ENCODE measurements around the gene RAPGEF5.
"Not testable (repeated sequence)": the region's sequence is repeated elsewhere in the genome, so short reads cannot be mapped to it uniquely, and the experiment has no call there.

RAPGEF5 gene

GRCh38 chr7:22082553-22082885 lies 274.4 kb downstream of the RAPGEF5 start:
- no peak for DNase-seq (ENCODE audit: low spot score)

- DNase-seq (ENCODE audit: low spot score) = not testable (repeated sequence)
These were observed 276.7 kb downstream of the RAPGEF5 start for GRCh38 chr7:22080219-22080618.

- not testable (repeated sequence) for DNase-seq (ENCODE audit: low spot score)
These were observed 278.1 kb downstream of the RAPGEF5 start for GRCh38 chr7:22078872-22079271.

GRCh38 chr7:22075561-22075960 lies 281.4 kb downstream of the RAPGEF5 start:
- DNase-seq (ENCODE audit: low spot score) = no peak

GRCh38 chr7:22074897-22075296 lies 282.1 kb downstream of the RAPGEF5 start:
- DNase-seq (ENCODE audit: low spot score) = no peak
